CD4-positive, alpha-beta T cell treated with Interleukin-21 for 1 hour (primary cell): Measurements from ENCODE around the gene LDLRAP1.

Source experiments
- DNase-seq: peaks from one replicate; pipeline ENCODE4 v3.0.0-alpha.2; 2020

The LDLRAP1 gene

GRCh38 chr1:25544243-25544764 is 898 bp downstream of the LDLRAP1 start:
- DNase-seq = no peak

GRCh38 chr1:25544819-25545218 is 1.4 kb downstream of the LDLRAP1 start:
- no peak for DNase-seq

DNA sequence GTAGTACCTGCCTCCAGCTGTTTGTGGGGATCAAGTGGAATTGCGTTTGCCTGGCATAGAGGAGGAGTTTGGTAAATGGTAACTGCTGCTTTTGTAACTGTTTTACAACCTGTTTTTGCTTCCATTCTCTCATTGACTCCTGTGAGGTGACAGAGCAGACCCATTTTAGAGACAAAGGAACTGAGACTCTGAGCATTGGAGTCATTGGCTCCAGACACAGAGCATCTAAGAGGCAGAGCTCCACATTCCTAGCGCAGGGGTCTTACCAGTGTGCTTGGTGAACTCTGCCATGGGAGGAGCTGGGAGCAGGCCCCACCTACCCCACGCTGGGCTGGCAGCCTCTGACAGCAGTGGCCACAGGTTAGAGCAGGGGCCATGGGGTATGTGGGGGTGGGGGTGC is 2.4 kb downstream of the LDLRAP1 start:
- DNase-seq = no peak

DNA sequence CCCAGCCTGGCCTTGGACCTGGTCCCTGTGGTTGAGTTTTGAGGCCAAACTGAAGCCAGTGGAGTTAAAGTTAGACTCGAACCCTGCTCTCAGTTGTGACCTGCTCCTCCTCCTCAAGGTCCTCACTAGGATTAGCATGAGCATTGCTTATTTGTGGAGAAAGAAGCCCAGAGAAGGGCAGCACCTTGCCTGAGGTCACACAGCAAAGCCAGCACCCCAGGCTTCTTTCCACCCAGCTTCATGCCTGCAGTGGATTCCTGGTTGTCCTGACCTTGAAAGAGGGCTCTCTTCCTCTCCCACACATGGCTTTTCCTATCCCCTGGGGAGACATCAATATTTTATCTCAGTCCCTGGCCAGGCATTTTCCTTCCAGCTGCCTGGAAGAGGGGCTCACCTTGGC is 2.8 kb downstream of the LDLRAP1 start:
- DNase-seq = no peak

- DNase-seq = no peak
Measured at GRCh38 chr1:25548601-25549000, 5.2 kb downstream of the LDLRAP1 start.

DNA sequence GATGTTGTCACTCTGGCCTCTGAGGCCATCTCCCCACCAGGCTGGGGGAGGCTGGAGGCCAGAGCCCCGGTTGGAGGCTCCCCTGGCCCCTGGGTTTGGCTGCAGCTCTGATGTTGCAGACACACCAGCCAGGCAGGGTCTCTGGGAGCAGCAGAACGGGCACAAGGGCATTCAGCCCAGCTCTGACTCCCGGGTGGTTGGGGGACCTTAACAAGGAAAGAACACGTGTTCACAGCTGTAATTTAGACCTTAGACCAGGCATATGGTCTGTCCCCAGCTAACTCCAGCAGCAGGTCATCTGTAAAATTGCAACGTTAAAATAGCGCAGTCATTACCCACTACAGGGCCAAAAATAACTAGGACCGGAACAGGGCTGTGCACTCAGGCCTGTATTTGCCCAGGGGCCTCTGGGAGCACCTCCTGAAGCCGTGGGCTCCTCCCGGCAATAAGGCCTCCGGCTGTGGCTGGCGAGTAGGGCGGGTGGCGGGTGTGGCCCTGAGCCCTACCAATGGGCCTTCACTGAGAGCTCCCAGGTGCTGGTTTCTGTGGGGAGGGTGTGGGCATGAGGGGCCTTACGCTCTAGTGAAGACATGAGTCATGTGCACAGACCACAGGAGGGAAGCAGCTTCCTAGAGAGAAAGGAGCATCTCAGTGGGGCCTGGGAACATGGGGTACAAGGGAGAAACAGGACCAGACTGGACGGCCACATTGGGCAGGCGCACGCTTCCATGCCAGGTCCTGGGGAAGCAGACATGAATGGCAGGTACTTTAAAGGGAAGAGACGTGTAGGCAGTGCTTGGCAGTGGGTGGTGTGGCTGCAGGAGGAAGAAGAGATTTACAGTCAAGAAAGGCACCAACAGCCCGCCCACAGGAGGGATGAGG is 6.1 kb downstream of the LDLRAP1 start:
- DNase-seq = peak; percentile 72

GRCh38 chr1:25550155-25550506 is 6.7 kb downstream of the LDLRAP1 start:
- DNase-seq = no peak

GRCh38 chr1:25550683-25551310 is 7.4 kb downstream of the LDLRAP1 start:
- no peak for DNase-seq

DNA sequence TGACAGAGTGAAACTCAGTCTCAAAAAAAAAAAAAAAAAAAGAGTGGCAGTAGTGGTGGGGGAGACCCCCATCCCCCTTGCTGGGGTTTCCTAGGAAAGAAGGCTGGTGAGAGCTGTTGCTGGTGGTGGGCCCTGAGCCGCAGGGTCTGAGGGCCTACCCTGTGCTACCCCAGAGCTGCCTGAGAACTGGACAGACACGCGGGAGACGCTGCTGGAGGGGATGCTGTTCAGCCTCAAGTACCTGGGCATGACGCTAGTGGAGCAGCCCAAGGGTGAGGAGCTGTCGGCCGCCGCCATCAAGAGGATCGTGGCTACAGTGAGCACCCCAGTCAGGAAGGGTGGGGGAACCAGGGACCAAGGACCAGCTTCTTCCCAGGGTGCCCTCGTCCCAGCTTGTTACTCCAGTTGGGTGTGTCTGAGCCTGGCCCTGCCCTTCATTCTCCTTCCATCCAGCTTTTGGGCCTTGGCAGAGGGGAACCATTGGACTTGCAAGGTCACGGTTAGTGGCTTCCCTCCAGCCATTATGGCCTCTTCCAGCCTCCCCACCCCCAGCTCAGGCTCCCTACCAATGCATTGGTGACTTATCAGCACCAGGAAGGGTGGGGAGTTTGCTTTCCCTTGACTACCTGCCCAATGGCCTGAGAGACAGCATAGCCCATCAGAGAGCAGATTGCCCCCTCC is 10.5 kb downstream of the LDLRAP1 start:
- DNase-seq = no peak

DNA sequence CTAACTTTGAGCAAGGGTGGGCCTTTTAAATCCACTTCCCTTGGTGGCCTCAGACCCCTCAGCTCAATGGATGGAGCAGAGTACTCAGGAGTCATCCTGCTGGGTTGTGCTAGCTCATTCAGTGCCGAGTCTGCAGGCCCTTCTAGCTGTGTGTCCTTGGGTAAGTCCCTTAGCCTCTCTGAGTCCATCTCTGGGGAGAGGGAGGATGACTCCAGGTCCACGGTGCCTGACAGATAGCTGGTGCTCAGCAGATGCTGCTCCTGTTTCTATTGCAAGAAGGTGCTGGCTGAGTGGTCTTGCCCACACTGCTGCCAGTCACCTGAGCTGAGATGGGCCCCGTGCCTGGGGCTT is 11.0 kb downstream of the LDLRAP1 start:
- DNase-seq = no peak

GRCh38 chr1:25554886-25555752 is 11.7 kb downstream of the LDLRAP1 start:
- no peak for DNase-seq

DNA sequence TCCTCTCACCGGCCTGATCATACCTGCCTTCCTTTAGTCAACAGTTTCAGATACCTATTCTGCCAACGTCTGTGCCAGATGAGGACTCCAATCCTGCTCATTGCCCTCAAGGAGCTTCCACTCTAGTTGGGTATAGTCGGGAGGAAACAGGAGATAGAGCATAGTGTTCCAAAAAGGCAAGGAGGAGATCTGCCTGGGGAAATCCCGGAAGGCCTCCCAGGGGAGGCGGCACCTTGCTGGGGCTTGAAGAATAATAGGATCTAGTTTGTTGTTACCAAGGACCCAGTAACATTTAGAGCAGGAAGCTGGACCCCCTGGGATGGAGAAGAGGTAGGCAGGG is 12.3 kb downstream of the LDLRAP1 start:
- DNase-seq = no peak

DNA sequence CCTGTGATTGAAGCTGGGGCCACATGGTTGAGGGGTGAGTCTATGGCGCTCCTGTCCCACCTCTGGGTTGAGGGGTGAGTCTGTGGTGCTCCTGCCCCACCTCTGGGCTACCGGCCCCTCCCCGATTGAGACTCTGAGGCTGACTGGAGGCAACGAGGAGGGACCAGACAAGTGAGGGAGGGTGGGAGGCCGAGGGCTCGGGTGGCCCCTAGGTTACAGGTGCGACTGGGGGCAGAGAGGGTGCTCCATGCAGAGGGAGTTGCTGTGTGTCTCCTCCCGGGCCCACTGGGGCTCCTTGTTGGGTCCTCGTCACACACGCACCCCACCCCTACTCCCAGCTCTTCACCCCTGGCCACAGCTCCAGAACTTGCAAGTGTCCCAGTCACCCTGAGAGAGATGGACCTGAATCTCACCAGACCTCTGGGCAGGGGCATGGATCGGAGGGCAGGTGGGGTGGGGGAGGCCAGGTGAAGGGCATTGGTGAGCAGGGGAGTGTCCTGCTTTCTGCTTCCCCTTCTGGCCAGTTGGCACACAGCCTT is 12.8 kb downstream of the LDLRAP1 start:
- no peak for DNase-seq

DNA sequence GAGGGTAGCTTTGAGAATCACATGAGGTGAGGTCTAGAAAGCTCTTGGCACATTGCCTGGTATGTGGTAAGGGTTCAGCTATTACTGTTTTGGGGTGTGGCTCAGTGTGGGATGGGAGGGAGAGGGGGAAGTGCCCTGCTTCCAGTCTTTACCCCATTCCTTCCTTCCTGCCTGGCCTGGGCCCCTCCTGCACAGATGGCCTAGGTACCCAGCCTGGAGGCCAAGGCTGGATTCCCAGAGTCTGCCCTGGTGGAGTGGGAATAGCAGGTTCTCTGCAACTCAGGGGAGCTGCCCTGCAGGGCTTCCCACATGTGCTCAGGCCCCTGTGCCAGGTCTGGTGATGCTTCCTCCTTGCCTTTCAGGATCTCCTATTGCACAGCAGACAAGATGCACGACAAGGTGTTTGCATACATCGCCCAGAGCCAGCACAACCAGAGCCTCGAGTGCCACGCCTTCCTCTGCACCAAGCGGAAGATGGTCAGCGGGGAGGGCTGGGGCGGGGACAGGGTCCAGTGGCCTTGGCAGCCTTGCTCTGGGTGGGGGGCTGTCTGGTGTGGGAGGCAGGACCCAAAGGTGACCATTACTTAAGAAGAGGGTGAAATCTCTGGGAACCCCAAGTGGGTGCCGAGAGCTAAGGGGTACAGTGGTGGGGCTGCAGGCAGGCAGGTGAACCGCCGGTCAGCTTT is 13.5 kb downstream of the LDLRAP1 start:
- DNase-seq = peak; percentile 56

GRCh38 chr1:25557543-25557942 is 14.1 kb downstream of the LDLRAP1 start:
- no peak for DNase-seq

GRCh38 chr1:25559031-25559430 is 15.6 kb downstream of the LDLRAP1 start:
- DNase-seq = no peak

DNA sequence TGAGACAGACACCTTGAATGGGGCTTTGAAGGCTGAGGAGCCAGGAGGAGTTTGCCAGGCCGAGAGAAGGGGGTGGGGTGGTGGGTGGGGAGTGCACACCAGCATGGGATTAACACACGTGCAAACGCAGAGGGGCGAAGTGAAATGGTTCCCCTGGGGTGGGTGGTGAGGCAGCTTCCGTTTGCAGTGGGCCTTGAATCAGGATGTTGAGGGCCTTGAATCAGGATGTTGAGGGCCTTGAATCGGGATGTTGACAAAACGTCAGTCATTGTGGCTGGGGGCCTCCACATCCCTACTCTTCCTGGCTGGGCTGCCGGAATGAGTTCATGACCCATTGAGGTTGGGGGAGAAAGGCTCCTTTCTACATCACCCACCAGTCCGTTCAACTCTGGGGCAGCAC is 16.6 kb downstream of the LDLRAP1 start:
- no peak for DNase-seq

DNA sequence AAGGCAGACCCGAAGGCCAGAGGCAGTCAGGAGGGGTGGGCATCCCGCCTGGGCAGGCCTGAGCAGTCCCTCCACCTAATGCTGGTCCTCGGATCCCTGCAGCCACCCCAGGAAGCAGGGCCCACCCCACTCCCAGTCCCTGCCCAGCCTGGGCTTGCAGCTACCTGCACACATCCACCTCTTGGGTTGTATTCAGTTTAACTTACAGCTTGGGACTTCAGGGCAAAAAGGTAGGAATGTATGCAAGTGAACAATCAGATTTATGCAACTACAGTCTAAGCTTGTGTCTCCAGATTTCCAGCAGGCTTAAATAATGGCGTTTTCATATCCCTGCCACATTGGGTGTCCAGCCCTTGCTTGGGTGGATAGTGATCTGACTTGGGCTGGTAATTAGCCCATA is 17.4 kb downstream of the LDLRAP1 start:
- no peak for DNase-seq

DNA sequence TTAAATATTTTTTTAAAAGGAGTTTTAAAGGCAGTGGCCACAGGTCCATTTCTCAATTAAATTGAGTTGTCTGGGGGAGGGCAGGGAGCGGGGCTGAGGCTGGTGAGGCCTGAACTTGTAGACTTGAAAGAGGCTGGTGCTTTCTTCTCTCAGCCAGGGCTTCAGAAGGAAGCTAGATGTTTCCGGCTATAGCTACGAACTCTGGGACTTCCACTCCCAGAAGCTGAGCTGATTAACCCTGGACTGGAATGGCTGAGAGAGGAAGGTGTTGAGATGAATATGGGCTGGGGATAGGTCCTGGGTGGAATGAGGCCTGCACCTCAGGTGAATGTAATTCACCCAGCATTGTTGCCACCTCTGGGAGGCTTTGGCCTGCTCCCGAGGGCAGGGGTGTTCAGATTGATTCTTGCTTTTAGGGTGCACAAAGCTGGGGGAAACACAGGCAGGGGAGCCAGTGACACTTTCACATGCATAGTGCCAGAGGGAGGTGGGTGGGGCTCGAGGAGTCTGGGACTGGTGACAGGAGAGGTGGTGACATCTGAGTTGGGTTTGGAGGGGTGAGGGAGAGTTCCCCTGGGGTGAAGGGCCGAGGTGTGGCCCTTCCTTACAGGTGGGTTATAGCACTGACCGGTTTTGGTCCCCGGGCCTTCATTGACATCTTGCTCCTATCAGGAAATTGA is 18.2 kb downstream of the LDLRAP1 start:
- no peak for DNase-seq

DNA sequence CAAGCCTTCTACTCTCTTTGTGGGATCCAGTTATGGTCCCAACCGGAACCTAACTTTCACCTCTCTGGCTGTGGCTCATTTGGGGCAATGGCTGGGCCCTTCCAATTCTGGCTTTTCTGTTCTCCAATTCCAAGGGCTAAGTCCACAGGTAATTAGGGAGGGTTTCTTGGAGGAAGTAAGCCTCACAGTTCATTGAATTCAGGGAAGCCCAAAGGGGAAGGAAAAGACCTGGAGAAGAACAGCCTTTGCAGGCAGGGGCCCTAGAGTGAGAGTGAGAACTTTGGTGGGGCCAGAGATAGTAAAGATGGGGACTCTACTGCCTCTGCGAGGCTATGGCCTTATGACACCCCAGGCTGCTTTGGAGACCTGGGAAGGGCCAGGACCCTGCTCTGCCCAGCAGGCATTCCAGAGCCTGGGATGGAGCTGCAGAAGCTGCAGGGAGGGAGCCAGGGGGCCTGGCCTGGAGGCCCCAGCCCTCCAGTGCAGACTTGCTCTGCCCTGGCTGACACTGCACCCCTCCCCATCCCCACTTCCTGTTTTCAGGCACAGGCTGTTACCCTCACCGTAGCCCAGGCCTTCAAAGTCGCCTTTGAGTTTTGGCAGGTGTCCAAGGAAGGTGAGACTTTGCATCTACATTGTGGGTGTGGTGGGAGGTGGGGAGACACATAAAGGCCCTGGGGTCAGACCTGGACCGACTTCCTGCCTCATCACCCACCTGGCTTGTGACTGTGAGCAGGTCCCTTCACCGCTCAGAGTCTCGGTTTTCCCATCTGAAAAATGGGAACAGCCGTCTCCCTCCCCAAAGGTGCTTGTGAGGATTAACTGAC is 18.9 kb downstream of the LDLRAP1 start:
- peak; percentile 91 for DNase-seq

DNA sequence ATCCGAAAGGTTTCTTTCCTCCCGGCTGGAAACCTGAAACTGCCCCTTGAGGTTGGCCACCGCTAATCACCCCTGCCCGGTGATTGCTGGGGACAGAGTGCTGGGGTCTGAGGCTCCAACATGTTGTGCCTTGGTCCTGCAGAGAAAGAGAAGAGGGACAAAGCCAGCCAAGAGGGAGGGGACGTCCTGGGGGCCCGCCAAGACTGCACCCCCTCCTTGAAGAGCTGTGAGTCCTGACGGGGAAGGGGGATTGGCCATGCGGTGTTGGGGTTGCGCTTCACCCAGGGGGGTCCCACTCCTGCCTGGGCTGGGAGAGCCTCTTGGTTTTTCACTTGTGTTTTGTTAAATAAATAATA is 19.5 kb downstream of the LDLRAP1 start:
- no peak for DNase-seq
